MCF 10A (cell line): ENCODE data around the gene GRM8. TPM values are rescaled to one million over a fixed set of nuclear protein-coding genes. Genes with fewer than 3 reads are reported as not detected.
A peak's percentile ranks its signal among the peaks of the same experiment; 100 is the strongest.

Source experiments
- BruUV-seq: library from RNA; stranded (reverse); fragments of 400-500 nt; replicated peaks from 2 replicates; lab custom pipeline; 2021; lab: Mats Ljungman, UMichigan
- CTCF ChIA-PET: fragments of 300-600 bp; sonication (Branson Sonifier 250); formaldehyde crosslinking; extraction: SDS; loops from one replicate; lab custom pipeline; 2021; ENCODE audit warnings: antibody characterized with exemption, inconsistent platforms; lab: Yijun Ruan, JAX
- POLR2A ChIA-PET: fragments of 300-600, 350-650 bp; sonication (Branson Sonifier 250); formaldehyde crosslinking; extraction: SDS; loops from one replicate; lab custom pipeline; 2020; ENCODE audit warnings: antibody characterized with exemption, inconsistent platforms; lab: Yijun Ruan, JAX
- DNase-seq: peaks from one replicate; pipeline ENCODE4 v3.0.0-alpha.2; 2018; ENCODE audit not compliant: unreplicated experiment
- H3K27ac Mint-ChIP-seq: one replicate; pipeline ENCODE4 v1.8.0; 2022; ENCODE audit warnings: mild to moderate bottlenecking, low read depth, mixed read lengths; ENCODE audit not compliant: unreplicated experiment
- H3K27me3 Mint-ChIP-seq: one replicate; pipeline ENCODE4 v1.8.0; 2022; ENCODE audit warnings: mixed read lengths; ENCODE audit not compliant: insufficient read depth, unreplicated experiment
- H3K36me3 Mint-ChIP-seq: one replicate; pipeline ENCODE4 v1.8.0; 2022; ENCODE audit warnings: mild to moderate bottlenecking, moderate library complexity, mixed read lengths; ENCODE audit not compliant: insufficient read depth, unreplicated experiment
- H3K4me1 Mint-ChIP-seq: one replicate; pipeline ENCODE4 v1.8.0; 2022; ENCODE audit warnings: mixed read lengths; ENCODE audit not compliant: insufficient read depth, unreplicated experiment
- H3K4me3 Mint-ChIP-seq: one replicate; pipeline ENCODE4 v1.8.0; 2022; ENCODE audit warnings: mild to moderate bottlenecking, moderate library complexity, mixed read lengths; ENCODE audit not compliant: unreplicated experiment
- H3K9me3 Mint-ChIP-seq: one replicate; pipeline ENCODE4 v1.8.0; 2022; ENCODE audit warnings: mixed read lengths; ENCODE audit not compliant: unreplicated experiment
- CTCF ChIP-seq: fragments of 200-600 bp; IDR thresholded peaks from one replicate; pipeline ENCODE4 v1.8.0; 2022; ENCODE audit warnings: antibody characterized with exemption, mild to moderate bottlenecking; ENCODE audit not compliant: unreplicated experiment
- intact Hi-C: fragments of 100-400 bp; cut with micrococcal nuclease; formaldehyde crosslinking; loops from 2 replicates; pipeline ENCODE4 v1.14.1; 2022
- total RNA-seq: library from RNA; stranded (reverse); gene quantifications from 2 replicates; pipeline ENCODE4 v1.2.3, GENCODE V29; 2022

GRM8 gene
- total RNA-seq, 1 experiment from 2014 or later = not detected

- peak overlapping the region; percentile 91 for H3K27ac Mint-ChIP-seq
- H3K4me1 Mint-ChIP-seq = peaks cover 13% of the 10 kb centered on the region
- peak; percentile 79 for DNase-seq
- no peak for TF ChIP-seq CTCF
- ChIA-PET POLR2A (interaction anchor here (0.5 to 1.7 kb wide), 7 partner anchors 11 to 442 kb away, joined by 3 to 5 read pairs (median 3); no protein-coding TSS in a partner anchor), CTCF (interaction anchor here (0.5 to 0.7 kb wide), 2 partner anchors 119 to 834 kb away, joined by 3 read pairs; no protein-coding TSS in a partner anchor)
- peak overlapping the region; percentile 57 for H3K4me3 Mint-ChIP-seq
- intact Hi-C loops = loop anchor here (5.0 kb wide), 1 partner anchor 177 kb away; no protein-coding TSS in a partner anchor
- BruUV-seq = TSS peak; percentile 96
- H3K36me3 Mint-ChIP-seq = no peaks in the 10 kb centered on the region
- H3K9me3 Mint-ChIP-seq = no peaks in the 10 kb centered on the region
- no peaks in the 10 kb centered on the region for H3K27me3 Mint-ChIP-seq
Measured at GRCh38 chr7:126574276-126575250, 678.2 kb downstream of the GRM8 start.

- Mint-ChIP-seq H3K27ac (no peak overlapping the region), H3K4me1 (peaks cover 13% of the 10 kb centered on the region), H3K36me3 (no peaks in the 10 kb centered on the region), H3K4me3 (no peak overlapping the region), H3K9me3 (no peaks in the 10 kb centered on the region), H3K27me3 (no peaks in the 10 kb centered on the region)
- TF ChIP-seq CTCF = no peak
- intact Hi-C loops = loop anchor here (5.0 kb wide), 1 partner anchor 174 kb away; no protein-coding TSS in a partner anchor
- no TSS peak for BruUV-seq
- POLR2A ChIA-PET = no interaction called here
- CTCF ChIA-PET = no interaction called here
- no peak for DNase-seq
Measured at GRCh38 chr7:126570845-126571244, 681.9 kb downstream of the GRM8 start.

GRCh38 chr7:126569402-126569801 lies 683.3 kb downstream of the GRM8 start:
- TF ChIP-seq CTCF = no peak
- Mint-ChIP-seq H3K27me3 (no peaks in the 10 kb centered on the region), H3K36me3 (no peaks in the 10 kb centered on the region), H3K4me3 (no peak overlapping the region), H3K4me1 (peaks cover 6% of the 10 kb centered on the region), H3K27ac (no peak overlapping the region), H3K9me3 (peaks cover 8% of the 10 kb centered on the region)
- DNase-seq = no peak
- CTCF ChIA-PET = interaction anchor here (0.6 kb wide), 1 partner anchor 189 kb away, joined by 6 read pairs; no protein-coding TSS in a partner anchor
- no TSS peak for BruUV-seq
- intact Hi-C loops = no loop called here
- POLR2A ChIA-PET = interaction anchor here (1.0 kb wide), 1 partner anchor 48 kb away, joined by 3 read pairs; no protein-coding TSS in a partner anchor

- H3K9me3 Mint-ChIP-seq = no peaks in the 10 kb centered on the region
- no TSS peak for BruUV-seq
- no peak for DNase-seq
- H3K4me1 Mint-ChIP-seq = no peaks in the 10 kb centered on the region
- ChIA-PET POLR2A (no interaction called here), CTCF (no interaction called here)
- H3K36me3 Mint-ChIP-seq = no peaks in the 10 kb centered on the region
- intact Hi-C loops = no loop called here
- no peak for TF ChIP-seq CTCF
- no peak overlapping the region for H3K27ac Mint-ChIP-seq
- H3K4me3 Mint-ChIP-seq = no peak overlapping the region
- H3K27me3 Mint-ChIP-seq = no peaks in the 10 kb centered on the region
Measured at GRCh38 chr7:126557271-126557670, 695.5 kb downstream of the GRM8 start.
